ENCODE measurements around the gene HDAC5.

The HDAC5 gene

GRCh38 chr17:44086364-44087311 lies 36.8 kb downstream of the HDAC5 start:
- DNase-seq (ENCODE audit: low read depth) = peak; percentile 53

- no peak for DNase-seq (ENCODE audit: low read depth)
Observed at GRCh38 chr17:44085908-44086307, 37.5 kb downstream of the HDAC5 start.

GRCh38 chr17:44084921-44085320 lies 38.5 kb downstream of the HDAC5 start:
- DNase-seq (ENCODE audit: low read depth) = no peak

GRCh38 chr17:44084131-44084538 lies 39.3 kb downstream of the HDAC5 start:
- DNase-seq (ENCODE audit: low read depth) = no peak

- no peak for DNase-seq (ENCODE audit: low read depth)
Observed at GRCh38 chr17:44083250-44083849, 40.1 kb downstream of the HDAC5 start.

GRCh38 chr17:44082256-44082927 lies 41.0 kb downstream of the HDAC5 start:
- no peak for DNase-seq (ENCODE audit: low read depth)

- no peak for DNase-seq (ENCODE audit: low read depth)
Observed at GRCh38 chr17:44081681-44082080, 41.8 kb downstream of the HDAC5 start.

GRCh38 chr17:44079877-44080821 lies 43.3 kb downstream of the HDAC5 start:
- no peak for DNase-seq (ENCODE audit: low read depth)

- no peak for DNase-seq (ENCODE audit: low read depth)
Observed at GRCh38 chr17:44078412-44078811, 45.0 kb downstream of the HDAC5 start.

GRCh38 chr17:44077595-44077909 lies 45.9 kb downstream of the HDAC5 start:
- DNase-seq (ENCODE audit: low read depth) = no peak

GRCh38 chr17:44076716-44077594 lies 46.5 kb downstream of the HDAC5 start:
- DNase-seq (ENCODE audit: low read depth) = no peak

GRCh38 chr17:44075598-44076293 lies 47.7 kb downstream of the HDAC5 start:
- no peak for DNase-seq (ENCODE audit: low read depth)

GRCh38 chr17:44074911-44075285 lies 48.5 kb downstream of the HDAC5 start:
- DNase-seq (ENCODE audit: low read depth) = no peak

- DNase-seq (ENCODE audit: low read depth) = no peak
Observed at GRCh38 chr17:44074231-44074910, 49.1 kb downstream of the HDAC5 start.

GRCh38 chr17:44071772-44072171 lies 51.7 kb downstream of the HDAC5 start:
- DNase-seq (ENCODE audit: low read depth) = no peak

GRCh38 chr17:44071198-44071520 lies 52.3 kb downstream of the HDAC5 start:
- no peak for DNase-seq (ENCODE audit: low read depth)

- peak; percentile 61 for DNase-seq (ENCODE audit: low read depth)
Observed at GRCh38 chr17:44070455-44071197, 52.8 kb downstream of the HDAC5 start, which contains the start of gene G6PC3. TSS of gene G6PC3 (plus strand) at chr17:44070735. CDS start at chr17:44070966, 231 bp downstream.

- DNase-seq (ENCODE audit: low read depth) = no peak
Observed at GRCh38 chr17:44069974-44070454, 53.4 kb downstream of the HDAC5 start.

GRCh38 chr17:44067545-44067940 lies 55.9 kb downstream of the HDAC5 start:
- DNase-seq (ENCODE audit: low read depth) = no peak
